Liver (tissue), 2 donors: Measurements from ENCODE around the gene GMPR.

Experiments
- ATF3 ChIP-seq: IDR thresholded peaks from 2 replicates; pipeline ENCODE4 v1.6.1; 2016; ENCODE audit warnings: antibody characterized with exemption
- YY1 ChIP-seq: IDR thresholded peaks from 2 replicates; pipeline ENCODE4 v1.6.1; 2016; ENCODE audit warnings: antibody characterized with exemption, mild to moderate bottlenecking
- donor health status: healthy.

- no peak for TF ChIP-seq YY1
- TF ChIP-seq ATF3 = no peak
These were observed 54.6 kb downstream of the GMPR start for GRCh38 chr6:16292942-16293341.
